HFF-Myc (cell line): Measurements from ENCODE around the gene ATP5MG.

Experiments used
- DNase-seq: peaks from one replicate; pipeline ENCODE4 v3.0.0-alpha.2; 2011; ENCODE audit warnings: low read depth; ENCODE audit errors: extremely low read depth
- H3K4me3 ChIP-seq: replicated peaks from 2 replicates; pipeline ENCODE4 v1.5.1; 2011; ENCODE audit warnings: low read depth, mild to moderate bottlenecking, control low read depth, low read length
- CTCF ChIP-seq: IDR thresholded peaks from 2 replicates; pipeline ENCODE4 v1.5.1; 2012; ENCODE audit warnings: mild to moderate bottlenecking, low read depth, low read length, control low read depth; ENCODE audit errors: missing control alignments

The ATP5MG gene

GRCh38 chr11:118370774-118371173 is 30.6 kb upstream of the ATP5MG start:
- no peak for DNase-seq
- H3K4me3 ChIP-seq = no peak overlapping the region
- TF ChIP-seq CTCF = no peak

DNA sequence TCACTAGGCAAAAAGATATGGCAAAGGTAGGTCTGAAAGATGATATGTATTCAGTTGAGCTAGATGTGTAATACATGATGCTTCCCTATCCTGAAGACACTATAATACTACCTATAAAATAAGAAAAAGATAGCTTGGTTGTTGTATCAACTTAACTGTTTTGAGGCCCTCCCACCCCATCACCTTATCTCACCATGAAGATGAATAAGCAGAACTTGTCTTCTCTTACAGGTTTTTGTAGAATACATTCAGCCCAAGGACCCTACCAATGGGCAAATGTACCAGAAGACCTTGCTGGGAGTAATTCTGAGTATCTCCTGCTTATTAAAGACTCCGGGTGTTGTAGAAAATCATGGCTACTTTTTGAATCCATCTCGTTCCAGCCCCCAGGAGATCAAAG is 28.1 kb upstream of the ATP5MG start:
- H3K4me3 ChIP-seq = no peak overlapping the region
- no peak for DNase-seq
- TF ChIP-seq CTCF = no peak

DNA sequence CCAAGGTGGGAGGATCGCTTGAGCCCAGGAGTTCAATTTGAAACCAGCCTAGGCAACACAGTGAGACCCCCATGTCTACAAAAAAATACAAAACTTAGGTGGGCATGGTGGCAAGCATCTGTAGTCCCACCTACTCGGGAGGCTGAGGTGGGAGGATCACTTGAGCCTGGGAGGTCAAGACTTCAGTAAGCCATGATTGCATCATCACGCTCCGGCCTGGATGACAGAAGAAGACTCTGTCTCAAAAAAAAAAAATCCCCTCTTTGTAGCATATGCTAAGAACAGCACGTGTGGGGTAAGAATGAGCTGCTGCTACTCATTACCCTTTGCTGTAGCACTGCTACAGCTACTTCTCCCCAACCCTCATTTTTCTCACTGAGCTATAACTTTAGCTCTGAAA is 27.5 kb upstream of the ATP5MG start:
- H3K4me3 ChIP-seq = no peak overlapping the region
- no peak for TF ChIP-seq CTCF
- DNase-seq = no peak

DNA sequence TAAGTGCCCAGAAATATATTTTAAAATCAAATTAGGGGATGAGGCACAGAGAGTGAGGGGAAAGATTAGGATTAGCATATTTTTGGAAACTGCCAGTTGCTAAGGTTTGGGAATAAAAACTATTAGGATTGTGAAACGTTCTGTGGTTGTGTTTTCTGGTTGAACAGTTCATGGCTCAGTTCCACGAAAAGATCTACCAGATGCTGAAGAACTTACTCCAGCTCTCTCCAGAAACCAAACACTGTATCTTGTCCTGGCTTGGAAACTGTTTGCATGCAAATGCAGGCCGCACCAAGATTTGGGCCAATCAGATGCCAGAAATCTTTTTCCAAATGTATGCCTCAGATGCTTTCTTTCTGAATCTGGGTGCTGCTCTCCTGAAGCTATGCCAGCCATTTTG is 26.7 kb upstream of the ATP5MG start:
- TF ChIP-seq CTCF = no peak
- no peak for DNase-seq

DNA sequence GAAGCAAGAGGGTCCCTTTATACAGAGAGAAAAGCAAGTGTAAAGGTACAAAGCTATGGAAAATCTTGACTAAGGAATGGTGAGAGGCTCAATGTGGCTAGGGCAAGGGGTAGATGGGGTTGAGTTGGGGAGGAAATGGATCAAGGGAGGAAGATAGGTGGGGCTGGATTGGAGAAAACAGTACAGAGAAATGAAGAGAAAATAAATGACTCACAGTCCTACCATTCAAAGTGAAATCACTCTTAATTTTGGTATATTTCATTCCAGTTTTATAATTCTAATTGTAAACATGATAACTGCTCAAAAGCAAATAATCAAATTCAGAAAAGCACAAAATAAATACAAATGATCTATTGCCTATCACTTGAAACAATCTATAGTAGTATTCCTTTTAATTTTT is 25.4 kb upstream of the ATP5MG start:
- TF ChIP-seq CTCF = no peak
- DNase-seq = no peak
- no peak overlapping the region for H3K4me3 ChIP-seq

More for the DNA sequence above, 26.7 kb upstream of the ATP5MG start:
- H3K4me3 ChIP-seq = no peak overlapping the region

- TF ChIP-seq CTCF = no peak
- DNase-seq = no peak
- no peak overlapping the region for H3K4me3 ChIP-seq
Observed at GRCh38 chr11:118379497-118379896, 21.9 kb upstream of the ATP5MG start.

DNA sequence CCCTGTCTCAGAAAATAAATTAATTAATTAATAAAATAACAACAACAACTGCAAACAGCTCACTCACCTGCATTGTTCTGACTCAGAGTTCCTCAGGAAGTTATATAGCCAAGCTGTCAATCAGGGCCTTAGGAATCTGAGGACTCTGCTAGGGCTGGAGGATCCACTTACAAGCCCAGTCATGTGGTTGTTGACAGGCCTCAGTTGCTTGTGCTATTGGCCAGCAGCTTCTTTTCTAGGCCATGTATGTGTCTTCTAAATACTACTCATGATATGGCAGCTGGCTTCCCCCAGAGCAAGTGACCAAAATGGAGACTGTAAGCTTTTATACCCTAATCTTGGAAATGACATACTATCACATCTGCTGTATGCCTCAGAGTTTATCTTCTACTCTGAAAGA is 20.8 kb upstream of the ATP5MG start:
- TF ChIP-seq CTCF = no peak
- DNase-seq = no peak
- H3K4me3 ChIP-seq = no peak overlapping the region
